ENCODE measurements around the gene MEI4. TPM values are rescaled to one million over a fixed set of nuclear protein-coding genes. Genes with fewer than 3 reads are reported as not detected.

Gene MEI4
- total RNA-seq = not detected in 2 replicates

GRCh38 chr6:77652739-77653138, at the start of gene MEI4:
TSS of gene MEI4 (plus strand) at chr6:77653039. CDS start at chr6:77690672, 37,633 bp downstream.

Other genes starting within 250 kb of the MEI4 start
- 0.66 and 21.5 TPM in 2 replicates for gene HTR1B, start 189.5 kb upstream of the MEI4 start, total RNA-seq

All from placental pericyte (primary cell).